ENCODE results near the gene CDK13. TPM values are rescaled to one million over a fixed set of nuclear protein-coding genes. Genes with fewer than 3 reads are reported as not detected.
"Not testable (repeated sequence)": the region's sequence is repeated elsewhere in the genome, so short reads cannot be mapped to it uniquely, and the experiment has no call there.

CDK13 gene
- total and polyA plus RNA-seq, 11 donors: 12.4 to 32.2 (median 24.1) TPM

- Histone ChIP-seq H3K27me3 (no peaks in the 10 kb centered on the region), H3K27ac (no peak overlapping the region), H3K36me3 (peaks cover 0 to 15% (median 0%) of the 10 kb centered on the region in 9 donors), H3K4me3 (no peak overlapping the region), H3K4me1 (peaks cover 0 to 16% (median 5%) of the 10 kb centered on the region in 12 donors), H3K9me3 (no peaks in the 10 kb centered on the region)
- ATAC-seq: no peak
- TF ChIP-seq POLR2A (IDR thresholded peaks at IDR 0.05) (no peak), CTCF (IDR thresholded peaks at IDR 0.05) (no peak)
- 73 to 82% (median 76%) methylated on average over 3 of the region's 3 CpGs for WGBS, 4 donors
- no peak for DNase-seq
- intact Hi-C loops (cut with DNase I): no loop called here
These were observed 151.1 kb downstream of the CDK13 start for GRCh38 chr7:40101201-40101600.

- Histone ChIP-seq H3K27me3 (no peaks in the 10 kb centered on the region), H3K36me3 (peaks cover 0 to 4% (median 0%) of the 10 kb centered on the region in 9 donors), H3K4me1 (peaks cover 0 to 12% (median 3%) of the 10 kb centered on the region in 12 donors), H3K9me3 (no peaks in the 10 kb centered on the region), H3K27ac (no peak overlapping the region), H3K4me3 (no peak overlapping the region)
- intact Hi-C loops (cut with DNase I): no loop called here
- no peak for TF ChIP-seq POLR2A (IDR thresholded peaks at IDR 0.05)
- no peak for TF ChIP-seq CTCF (IDR thresholded peaks at IDR 0.05)
- WGBS, 4 donors: 62 to 75% (median 71%) methylated on average over 2 of the region's 2 CpGs
- ATAC-seq: no peak
- DNase-seq: no peak
These were observed 152.8 kb downstream of the CDK13 start for GRCh38 chr7:40102897-40103296.

- TF ChIP-seq POLR2A (IDR thresholded peaks at IDR 0.05) (no peak), CTCF (IDR thresholded peaks at IDR 0.05) (no peak)
- Histone ChIP-seq H3K9me3 (no peaks in the 10 kb centered on the region), H3K4me3 (no peak overlapping the region), H3K27me3 (no peaks in the 10 kb centered on the region), H3K36me3 (peaks cover 0 to 4% (median 0%) of the 10 kb centered on the region in 9 donors), H3K4me1 (peaks cover 0 to 8% (median 0%) of the 10 kb centered on the region in 12 donors), H3K27ac (no peak overlapping the region)
- 58 to 72% (median 65%) methylated on average over 4 of the region's 4 CpGs for WGBS, 4 donors
- no peak for ATAC-seq
- no peak for DNase-seq
- intact Hi-C loops (cut with DNase I): no loop called here
These were observed 155.9 kb downstream of the CDK13 start for GRCh38 chr7:40105879-40106473.

GRCh38 chr7:40115936-40116335 lies 165.9 kb downstream of the CDK13 start:
- 92 to 97% (median 94%) methylated on average over 2 of the region's 2 CpGs for WGBS, 4 donors
- DNase-seq: no peak
- H3K4me1 ChIP-seq: peaks cover 0 to 2% (median 0%) of the 10 kb centered on the region in 12 donors

GRCh38 chr7:40117199-40117598 lies 167.1 kb downstream of the CDK13 start:
- WGBS, 4 donors: 96 to 97% (median 96%) methylated on average over 9 of the region's 9 CpGs
- H3K4me3 ChIP-seq; H3K4me1 ChIP-seq; H3K36me3 ChIP-seq; DNase-seq; H3K9me3 ChIP-seq; H3K27ac ChIP-seq; intact Hi-C loops (cut with DNase I); ATAC-seq; H3K27me3 ChIP-seq: not testable (repeated sequence)

More at GRCh38 chr7:40115936-40116335, 165.9 kb downstream of the CDK13 start:
- intact Hi-C loops (cut with DNase I): no loop called here
- H3K27me3 ChIP-seq: no peaks in the 10 kb centered on the region
- no peak for ATAC-seq
- no peaks in the 10 kb centered on the region for H3K36me3 ChIP-seq
- no peak for TF ChIP-seq POLR2A (IDR thresholded peaks at IDR 0.05)
- no peak for TF ChIP-seq CTCF (IDR thresholded peaks at IDR 0.05)
- no peak overlapping the region for H3K27ac ChIP-seq
- no peak overlapping the region for H3K4me3 ChIP-seq
- H3K9me3 ChIP-seq: peaks cover 0 to 8% (median 0%) of the 10 kb centered on the region in 12 donors

- ATAC-seq; H3K4me1 ChIP-seq; H3K27ac ChIP-seq; H3K4me3 ChIP-seq; H3K9me3 ChIP-seq; H3K27me3 ChIP-seq; DNase-seq; H3K36me3 ChIP-seq; intact Hi-C loops (cut with DNase I): not testable (repeated sequence)
- WGBS, 4 donors: 79 to 90% (median 80%) methylated on average over 7 of the region's 7 CpGs
These were observed 168.1 kb downstream of the CDK13 start for GRCh38 chr7:40118201-40118600.
